IMR-90 (cell line): Measurements from ENCODE around the gene ALOX5AP. TPM values are rescaled to one million over a fixed set of nuclear protein-coding genes. Genes with fewer than 3 reads are reported as not detected.

Experiments
- ATAC-seq: fragments of 200-7000 bp; cut with Tn5 transposase; 2 replicates; pipeline ENCODE4 v1.9.1; 2020; ENCODE audit warnings: low read depth, mild to moderate bottlenecking, moderate library complexity
- BruUV-seq: library from RNA; stranded (reverse); fragments of 400-500 nt; replicated peaks from 2 replicates; lab custom pipeline; 2021; lab: Mats Ljungman, UMichigan
- CTCF ChIA-PET: fragments of 300-600 bp; formaldehyde crosslinking; extraction: SDS; loops from one replicate; lab custom pipeline; 2021; ENCODE audit warnings: antibody characterized with exemption; lab: Yijun Ruan, JAX
- POLR2A ChIA-PET: fragments of 300-600 bp; sonication (Branson Sonifier 250); formaldehyde crosslinking; loops from one replicate; lab custom pipeline; 2022; ENCODE audit warnings: antibody characterized with exemption; ENCODE audit not compliant: unreplicated experiment; lab: Charles Lee
- DNase-seq: peaks from one replicate; pipeline ENCODE4 v3.0.0; 2013
- H2AFZ ChIP-seq: replicated peaks from 2 replicates; pipeline ENCODE3; 2013; ENCODE audit warnings: low read length, mild to moderate bottlenecking; ENCODE audit not compliant: poor library complexity
- H2AK5ac ChIP-seq: 2 replicates; pipeline ENCODE4 v1.6.1; 2013; ENCODE audit warnings: low read depth, low read length, inconsistent platforms
- H2AK9ac ChIP-seq: replicated peaks from 2 replicates; pipeline ENCODE3; 2013; ENCODE audit warnings: mild to moderate bottlenecking, low read depth, low read length, moderate library complexity; ENCODE audit not compliant: poor library complexity
- H2BK120ac ChIP-seq: 2 replicates; pipeline ENCODE4 v1.6.1; 2013; ENCODE audit warnings: low read depth, low read length, inconsistent platforms
- H2BK15ac ChIP-seq: 3 replicates; pipeline ENCODE4 v1.6.1; 2013; ENCODE audit warnings: low read depth, low read length, inconsistent platforms
- H2BK20ac ChIP-seq: 2 replicates; pipeline ENCODE4 v1.6.1; 2013; ENCODE audit warnings: low read depth, mild to moderate bottlenecking, inconsistent platforms, low read length, moderate library complexity
- H2BK5ac ChIP-seq: 2 replicates; pipeline ENCODE4 v1.6.1; 2013; ENCODE audit warnings: mild to moderate bottlenecking, low read depth, low read length, inconsistent platforms; ENCODE audit not compliant: poor library complexity, severe bottlenecking
- H3K14ac ChIP-seq: replicated peaks from 2 replicates; pipeline ENCODE4 v1.6.1; 2013; ENCODE audit warnings: low read depth, low read length, inconsistent platforms
- H3K18ac ChIP-seq: 2 replicates; pipeline ENCODE4 v1.6.1; 2013; ENCODE audit warnings: low read depth, low read length, control low read depth
- H3K23ac ChIP-seq: 2 replicates; pipeline ENCODE4 v1.6.1; 2013; ENCODE audit warnings: low read depth, low read length, inconsistent platforms
- H3K27ac ChIP-seq: 2 replicates; pipeline ENCODE4 v1.5.1; 2013; ENCODE audit warnings: mild to moderate bottlenecking, control low read depth, low read length; ENCODE audit not compliant: insufficient read depth
- H3K27me3 ChIP-seq: 2 replicates; pipeline ENCODE4 v1.6.1; 2013; ENCODE audit warnings: low read length; ENCODE audit not compliant: control insufficient read depth, insufficient read depth
- H3K36me3 ChIP-seq: 2 replicates; pipeline ENCODE4 v1.6.1; 2013; ENCODE audit warnings: low read length, mixed read lengths; ENCODE audit not compliant: control insufficient read depth, insufficient read depth
- H3K4ac ChIP-seq: 2 replicates; pipeline ENCODE4 v1.6.1; 2013; ENCODE audit warnings: low read depth, low read length, inconsistent platforms
- H3K4me1 ChIP-seq: 2 replicates; pipeline ENCODE4 v1.6.1; 2013; ENCODE audit warnings: low read length, mixed read lengths; ENCODE audit not compliant: control insufficient read depth, insufficient read depth
- H3K4me2 ChIP-seq: 2 replicates; pipeline ENCODE4 v1.6.1; 2013; ENCODE audit warnings: low read depth, mild to moderate bottlenecking, control low read depth, low read length, moderate library complexity
- H3K4me3 ChIP-seq: 2 replicates; pipeline ENCODE4 v1.5.1; 2013; ENCODE audit warnings: low read depth, mild to moderate bottlenecking, control low read depth, low read length, moderate library complexity; ENCODE audit not compliant: insufficient read depth
- H3K56ac ChIP-seq: 2 replicates; pipeline ENCODE4 v1.6.1; 2013; ENCODE audit warnings: low read length, inconsistent platforms; ENCODE audit not compliant: insufficient read depth; ENCODE audit errors: extremely low read depth
- H3K79me1 ChIP-seq, 2 experiments: 2 replicates each; pipeline ENCODE4 v1.6.1; 2013; ENCODE audit warnings: low read length in 2 of 2, inconsistent platforms in 1 of 2, low read depth in 1 of 2
- H3K9ac ChIP-seq: 2 replicates; pipeline ENCODE4 v1.6.1; 2013; ENCODE audit warnings: low read depth, low read length, control low read depth
- H3K9me1 ChIP-seq: 2 replicates; pipeline ENCODE4 v1.6.1; 2013; ENCODE audit warnings: low read length, inconsistent platforms; ENCODE audit not compliant: insufficient read depth
- H3K9me3 ChIP-seq: 2 replicates; pipeline ENCODE4 v1.6.1; 2013; ENCODE audit warnings: low read length; ENCODE audit not compliant: control insufficient read depth, insufficient read depth
- H4K20me1 ChIP-seq: 2 replicates; pipeline ENCODE4 v1.6.1; 2013; ENCODE audit warnings: low read length, inconsistent platforms; ENCODE audit not compliant: insufficient read depth
- H4K5ac ChIP-seq: 2 replicates; pipeline ENCODE4 v1.6.1; 2013; ENCODE audit warnings: mild to moderate bottlenecking, low read depth, low read length, control low read depth
- H4K8ac ChIP-seq, 2 experiments: 2 replicates each; pipeline ENCODE4 v1.6.1; 2013; ENCODE audit warnings: low read depth in 2 of 2, low read length in 2 of 2, control low read depth in 1 of 2, inconsistent platforms in 1 of 2
- H4K91ac ChIP-seq: 2 replicates; pipeline ENCODE4 v1.6.1; 2013; ENCODE audit warnings: low read depth, low read length, inconsistent platforms; ENCODE audit not compliant: insufficient read depth
- BHLHE40 ChIP-seq: fragments of 150-350 bp; IDR thresholded peaks from 2 replicates; pipeline ENCODE4 v1.6.1; 2016; ENCODE audit warnings: mild to moderate bottlenecking, low read depth, low read length
- CEBPB ChIP-seq: IDR thresholded peaks from 2 replicates; pipeline ENCODE4 v1.6.1; 2012; ENCODE audit warnings: low read depth, low read length, improper control_type of control experiment
- CHD1 ChIP-seq: IDR thresholded peaks from 2 replicates; pipeline ENCODE4 v1.6.1; 2012; ENCODE audit warnings: low read depth, low read length, improper control_type of control experiment
- CTCF ChIP-seq: conservative IDR thresholded peaks from 2 replicates; pipeline ENCODE4 v1.5.1; 2012; ENCODE audit warnings: mild to moderate bottlenecking, low read depth, low read length, improper control_type of control experiment
- ELK1 ChIP-seq: fragments of 150-350 bp; IDR thresholded peaks from 2 replicates; pipeline ENCODE4 v1.6.1; 2016; ENCODE audit warnings: low read depth, mild to moderate bottlenecking, low read length, moderate library complexity, borderline replicate concordance
- FOS ChIP-seq: fragments of 150-350 bp; IDR thresholded peaks from 2 replicates; pipeline ENCODE4 v1.6.1; 2016; ENCODE audit warnings: low read depth, low read length
- MAZ ChIP-seq: IDR thresholded peaks from 2 replicates; pipeline ENCODE4 v1.6.1; 2012; ENCODE audit warnings: low read depth, mild to moderate bottlenecking, low read length, improper control_type of control experiment, moderate library complexity, borderline replicate concordance
- MXI1 ChIP-seq: IDR thresholded peaks from 2 replicates; pipeline ENCODE4 v1.6.1; 2012; ENCODE audit warnings: low read depth, mild to moderate bottlenecking, low read length, moderate library complexity, borderline replicate concordance
- NFE2L2 ChIP-seq: fragments of 150-350 bp; IDR thresholded peaks from 2 replicates; pipeline ENCODE4 v1.6.1; 2016; ENCODE audit warnings: low read depth, mild to moderate bottlenecking, low read length
- RAD21 ChIP-seq: IDR thresholded peaks from 2 replicates; pipeline ENCODE4 v1.6.1; 2012; ENCODE audit warnings: low read length, improper control_type of control experiment
- RCOR1 ChIP-seq: IDR thresholded peaks from 2 replicates; pipeline ENCODE4 v1.6.1; 2012; ENCODE audit warnings: mild to moderate bottlenecking, low read length, improper control_type of control experiment; ENCODE audit not compliant: insufficient replicate concordance
- SMC3 ChIP-seq: fragments of 150-350 bp; IDR thresholded peaks from 2 replicates; pipeline ENCODE4 v1.6.1; 2016; ENCODE audit warnings: low read depth, mild to moderate bottlenecking, antibody characterized with exemption, low read length, moderate library complexity
- WGBS, 2 experiments: methylation state at CpG; one replicate each; pipeline versions ENCODE4 v1.1.5 to v1.1.7; 2013; ENCODE audit warnings: missing lambda C conversion rate in 2 of 2; ENCODE audit not compliant: insufficient read length in 1 of 2; ENCODE audit errors: extremely low coverage in 2 of 2; 5-methylcytosine and 5-hydroxymethylcytosine counted together
- dilution Hi-C: fragments of 300-500 bp; cut with HindIII; formaldehyde crosslinking; loops from one replicate; pipeline ENCODE4 v1.14.3; 2018; ENCODE audit warnings: low sequenced_read_pairs; ENCODE audit not compliant: unreplicated experiment
- in situ Hi-C: fragments of 300-500 bp; cut with MboI; formaldehyde crosslinking; loops from 3 replicates; pipeline ENCODE4 v1.14.3; 2019; ENCODE audit warnings: low sequenced_read_pairs, inconsistent platforms, mixed read lengths
- intact Hi-C: fragments of 100-400 bp; cut with micrococcal nuclease; formaldehyde crosslinking; loops from 2 replicates; pipeline ENCODE4 v1.10.0; 2022
- polyA plus RNA-seq, 3 experiments: library from polyadenylated mRNA; depleted of rRNA; stranded (reverse); fragments of >200 nt; gene quantifications; 2 replicates each; pipeline ENCODE4 v1.2.3, GENCODE V29; 2012; ENCODE audit warnings: low replicate concordance in 1 of 3
- total RNA-seq: library from RNA; depleted of rRNA; stranded (reverse); fragments of >200 nt; gene quantifications from 2 replicates; pipeline ENCODE4 v1.2.3, GENCODE V29; 2012

Gene ALOX5AP
- total and polyA plus RNA-seq, 2 of the 4 experiments (the other 2 are of a cell fraction) = 0.62 TPM; not detected in 1

- ChIA-PET CTCF (no interaction called here), POLR2A (no interaction called here)
- no peak overlapping the region for H3K56ac ChIP-seq
- no peak overlapping the region for H2AFZ ChIP-seq
- no peak overlapping the region for H2AK5ac ChIP-seq
- no peak for ATAC-seq
- no peak overlapping the region for H4K8ac ChIP-seq
- no peaks in the 10 kb centered on the region for H4K20me1 ChIP-seq
- H2BK5ac ChIP-seq = no peak overlapping the region
- peaks cover 4% of the 10 kb centered on the region; the same call in 1 of the 2 replicates for H3K9me3 ChIP-seq
- H3K79me1 ChIP-seq = no peaks in the 10 kb centered on the region
- no peak overlapping the region for H2BK15ac ChIP-seq
- dilution Hi-C loops (no loop called here), intact Hi-C loops (no loop called here), in situ Hi-C loops (no loop called here)
- no peak overlapping the region for H3K4ac ChIP-seq
- H4K5ac ChIP-seq = no peak overlapping the region
- no peak overlapping the region for H3K4me2 ChIP-seq
- no peak overlapping the region for H3K23ac ChIP-seq
- H3K9ac ChIP-seq = no peak overlapping the region
- H2BK120ac ChIP-seq = no peak overlapping the region
- no peak overlapping the region for H2AK9ac ChIP-seq
- no peak overlapping the region for H3K14ac ChIP-seq
- H3K4me1 ChIP-seq = no peaks in the 10 kb centered on the region; the same call in 1 of the 2 replicates
- no peaks in the 10 kb centered on the region for H3K36me3 ChIP-seq
- no peak overlapping the region for H3K18ac ChIP-seq
- H3K9me1 ChIP-seq = peaks cover 8% of the 10 kb centered on the region; the same call in 1 of the 2 replicates
- no CpG with 5 or more reads among the region's 5 CpGs for WGBS, 2 experiments
- H3K27me3 ChIP-seq = peaks cover 24% of the 10 kb centered on the region
- DNase-seq = no peak
- no peak overlapping the region for H3K4me3 ChIP-seq
- H2BK20ac ChIP-seq = no peak overlapping the region
- TF ChIP-seq MAZ (no peak), NFE2L2 (no peak), CHD1 (no peak), FOS (no peak), ELK1 (no peak), CTCF (no peak), BHLHE40 (no peak), RAD21 (no peak), MXI1 (no peak), CEBPB (no peak), RCOR1 (no peak), SMC3 (no peak)
- BruUV-seq = no TSS peak
- H3K27ac ChIP-seq = no peak overlapping the region
- no peak overlapping the region for H4K91ac ChIP-seq
Observed at GRCh38 chr13:30779016-30779415, 43.7 kb downstream of the ALOX5AP start.
